ENCODE data around the gene PCGF3.

The PCGF3 gene

DNA sequence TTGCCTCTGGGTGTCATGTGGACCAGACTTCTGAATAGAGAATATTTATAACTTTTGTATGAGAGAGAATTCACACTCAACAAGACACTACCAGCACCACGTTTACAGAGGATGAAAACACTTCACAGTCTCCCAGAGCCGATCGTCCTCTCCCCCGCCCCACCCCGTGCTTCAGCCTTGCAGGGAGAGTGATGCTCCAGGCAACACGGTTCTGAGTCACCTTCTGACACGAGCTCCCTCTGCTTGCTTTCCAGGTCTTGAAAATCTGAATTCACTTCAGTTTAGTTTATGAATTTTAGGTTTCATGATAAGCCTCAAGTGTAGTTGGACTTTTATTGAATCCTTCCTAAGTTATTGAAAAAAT, 60.5 kb downstream of the PCGF3 start:
- ChIA-PET POLR2A (interaction anchor here (0.5 to 1.8 kb wide), 2 partner anchors 15 to 75 kb away, joined by 3 to 8 read pairs; no protein-coding TSS in a partner anchor), CTCF (interaction anchor here (1.0 kb wide), 1 partner anchor 522 kb away, joined by 4 read pairs; no protein-coding TSS in a partner anchor)
- H3K9me3 ChIP-seq (ENCODE audit: control insufficient read depth, insufficient read depth, low read depth, low read length): no peaks in the 10 kb centered on the region
- TF ChIP-seq, protein P1, sequence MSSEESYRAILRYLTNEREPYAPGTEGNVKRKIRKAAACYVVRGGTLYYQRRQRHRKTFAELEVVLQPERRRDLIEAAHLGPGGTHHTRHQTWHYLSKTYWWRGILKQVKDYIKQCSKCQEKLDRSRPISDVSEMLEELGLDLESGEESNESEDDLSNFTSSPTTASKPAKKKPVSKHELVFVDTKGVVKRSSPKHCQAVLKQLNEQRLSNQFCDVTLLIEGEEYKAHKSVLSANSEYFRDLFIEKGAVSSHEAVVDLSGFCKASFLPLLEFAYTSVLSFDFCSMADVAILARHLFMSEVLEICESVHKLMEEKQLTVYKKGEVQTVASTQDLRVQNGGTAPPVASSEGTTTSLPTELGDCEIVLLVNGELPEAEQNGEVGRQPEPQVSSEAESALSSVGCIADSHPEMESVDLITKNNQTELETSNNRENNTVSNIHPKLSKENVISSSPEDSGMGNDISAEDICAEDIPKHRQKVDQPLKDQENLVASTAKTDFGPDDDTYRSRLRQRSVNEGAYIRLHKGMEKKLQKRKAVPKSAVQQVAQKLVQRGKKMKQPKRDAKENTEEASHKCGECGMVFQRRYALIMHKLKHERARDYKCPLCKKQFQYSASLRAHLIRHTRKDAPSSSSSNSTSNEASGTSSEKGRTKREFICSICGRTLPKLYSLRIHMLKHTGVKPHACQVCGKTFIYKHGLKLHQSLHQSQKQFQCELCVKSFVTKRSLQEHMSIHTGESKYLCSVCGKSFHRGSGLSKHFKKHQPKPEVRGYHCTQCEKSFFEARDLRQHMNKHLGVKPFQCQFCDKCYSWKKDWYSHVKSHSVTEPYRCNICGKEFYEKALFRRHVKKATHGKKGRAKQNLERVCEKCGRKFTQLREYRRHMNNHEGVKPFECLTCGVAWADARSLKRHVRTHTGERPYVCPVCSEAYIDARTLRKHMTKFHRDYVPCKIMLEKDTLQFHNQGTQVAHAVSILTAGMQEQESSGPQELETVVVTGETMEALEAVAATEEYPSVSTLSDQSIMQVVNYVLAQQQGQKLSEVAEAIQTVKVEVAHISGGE (tag by site-specific recombination; conservative IDR thresholded peaks at IDR 0.05; ENCODE audit: low read depth): no peak
- TF ChIP-seq PRDM1 (tag by site-specific recombination; IDR thresholded peaks at IDR 0.05): peak; percentile 34; the same call in 1 of the 2 replicates
- H3K4me3 ChIP-seq (ENCODE audit: low read depth, low read length): no peak overlapping the region
- no peaks in the 10 kb centered on the region for H3K4me1 ChIP-seq (ENCODE audit: control insufficient read depth, insufficient read depth, low read length)
- no peak overlapping the region for H3K27ac ChIP-seq (ENCODE audit: extremely low read depth, low read depth, low read length)
- H3K36me3 ChIP-seq (ENCODE audit: control insufficient read depth in 2 of 2, insufficient read depth in 1 of 2, low read length in 2 of 2): peaks cover 0 to 75% of the 10 kb centered on the region in 2 experiments; a peak in 1 of 3 replicates

DNA sequence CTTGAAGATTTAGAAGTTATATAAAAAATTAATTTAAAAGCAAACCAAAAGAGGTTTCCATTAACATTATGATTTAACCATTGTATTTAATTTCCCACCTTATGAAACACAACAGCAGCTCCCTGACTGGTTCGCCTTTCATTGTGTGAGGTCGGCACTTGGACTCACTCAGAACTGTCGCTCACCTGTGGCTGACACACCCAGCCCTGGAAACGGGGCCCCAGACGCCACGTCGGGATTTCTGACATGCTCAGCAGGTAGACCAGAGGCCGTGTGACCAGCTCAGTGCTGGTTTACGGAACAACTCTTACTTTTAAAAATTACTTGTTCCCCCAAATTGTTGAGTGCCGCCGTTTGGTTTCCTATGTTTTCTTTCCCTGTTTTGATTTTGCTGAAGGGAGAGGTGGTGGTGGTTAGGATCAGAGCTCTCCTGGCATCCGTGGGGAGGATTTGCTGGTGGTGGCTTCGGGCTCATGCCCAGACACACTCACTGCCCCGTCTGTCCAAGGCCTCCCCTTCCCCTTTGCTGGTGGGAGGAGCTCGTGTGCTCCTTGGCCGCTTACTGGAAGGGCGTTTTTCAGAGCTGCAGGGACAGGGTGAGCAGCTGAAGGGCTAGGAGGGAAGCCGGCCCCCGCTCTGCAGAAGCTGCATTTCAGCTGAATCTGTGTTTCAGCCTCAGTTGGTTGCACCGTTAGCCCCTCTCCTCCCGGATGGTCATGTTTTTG, 61.1 kb downstream of the PCGF3 start:
- TF ChIP-seq ZNF600 (tag by site-specific recombination; IDR thresholded peaks at IDR 0.05): peak; percentile 35; the same call in 1 of the 2 replicates
- peak; percentile 76; the same call in 1 of the 2 replicates for TF ChIP-seq SCRT1 (tag by site-specific recombination; IDR thresholded peaks at IDR 0.05; ENCODE audit: borderline replicate concordance)
- no peak for TF ChIP-seq KLF9 (tag by site-specific recombination; IDR thresholded peaks at IDR 0.05; ENCODE audit: low read depth)
- TF ChIP-seq GLI2 (tag by site-specific recombination; IDR thresholded peaks at IDR 0.05; ENCODE audit: borderline replicate concordance, low read depth): no peak
- peak; percentile 80 for TF ChIP-seq SCRT2 (tag by site-specific recombination; IDR thresholded peaks at IDR 0.05)
- no peaks in the 10 kb centered on the region for H3K9me3 ChIP-seq (ENCODE audit: control insufficient read depth, insufficient read depth, low read depth, low read length)
- no peak overlapping the region for H3K27ac ChIP-seq (ENCODE audit: extremely low read depth, low read depth, low read length)
- POLR2A ChIA-PET: interaction anchor here (0.5 to 1.8 kb wide), 2 partner anchors 15 to 76 kb away, joined by 3 to 8 read pairs; no protein-coding TSS in a partner anchor
- CTCF ChIA-PET: interaction anchor here (0.7 to 1.1 kb wide), 4 partner anchors 24 to 522 kb away, joined by 3 to 5 read pairs (median 4); no protein-coding TSS in a partner anchor
- peaks cover 0 to 74% of the 10 kb centered on the region in 2 experiments; a peak in 1 of 3 replicates for H3K36me3 ChIP-seq (ENCODE audit: control insufficient read depth in 2 of 2, insufficient read depth in 1 of 2, low read length in 2 of 2)
- no peaks in the 10 kb centered on the region for H3K4me1 ChIP-seq (ENCODE audit: control insufficient read depth, insufficient read depth, low read length)
- H3K4me3 ChIP-seq (ENCODE audit: low read depth, low read length): no peak overlapping the region

DNA sequence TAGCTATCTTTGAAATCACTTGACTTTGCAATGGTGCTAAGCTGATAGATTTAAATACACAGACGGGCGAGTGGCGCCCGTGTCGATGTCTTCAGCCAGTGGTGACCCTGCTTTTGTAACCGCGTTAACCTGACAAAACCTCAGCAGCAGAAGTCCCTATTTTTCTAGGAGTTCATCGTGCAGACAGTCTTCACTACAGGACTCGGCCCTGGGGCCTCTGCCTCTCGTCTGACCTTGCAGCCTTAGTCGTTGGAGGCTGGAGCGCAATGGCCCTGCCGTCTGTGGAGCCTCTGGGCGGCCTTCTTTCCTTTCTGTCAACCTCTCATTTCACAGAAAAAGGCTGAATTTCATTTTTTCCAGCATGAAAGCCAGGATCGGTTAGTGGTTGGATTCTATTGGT, 62.4 kb downstream of the PCGF3 start:
- POLR2A ChIA-PET: no interaction called here
- Histone ChIP-seq H3K4me3 (ENCODE audit: low read depth, low read length) (no peak overlapping the region), H3K27ac (ENCODE audit: extremely low read depth, low read depth, low read length) (no peak overlapping the region), H3K36me3 (ENCODE audit: control insufficient read depth in 2 of 2, insufficient read depth in 1 of 2, low read length in 2 of 2) (peaks cover 0 to 69% of the 10 kb centered on the region in 2 experiments; a peak in 1 of 3 replicates), H3K4me1 (ENCODE audit: control insufficient read depth, insufficient read depth, low read length) (no peaks in the 10 kb centered on the region), H3K9me3 (ENCODE audit: control insufficient read depth, insufficient read depth, low read depth, low read length) (no peaks in the 10 kb centered on the region)
- CTCF ChIA-PET: no interaction called here
- TF ChIP-seq ZNF184 (tag by site-specific recombination; IDR thresholded peaks at IDR 0.05) (no peak), ZNF670 (tag by site-specific recombination; IDR thresholded peaks at IDR 0.05; ENCODE audit: low read depth) (no peak), ZNF10 (tag by site-specific recombination; IDR thresholded peaks at IDR 0.05) (no peak), TRIM28 (IDR thresholded peaks at IDR 0.05; ENCODE audit: borderline replicate concordance, low read length) (no peak), BCL11B (tag by site-specific recombination; IDR thresholded peaks at IDR 0.05; ENCODE audit: low read depth) (no peak), ZNF404 (tag by site-specific recombination; IDR thresholded peaks at IDR 0.05) (no peak)
- TF ChIP-seq, protein P2, sequence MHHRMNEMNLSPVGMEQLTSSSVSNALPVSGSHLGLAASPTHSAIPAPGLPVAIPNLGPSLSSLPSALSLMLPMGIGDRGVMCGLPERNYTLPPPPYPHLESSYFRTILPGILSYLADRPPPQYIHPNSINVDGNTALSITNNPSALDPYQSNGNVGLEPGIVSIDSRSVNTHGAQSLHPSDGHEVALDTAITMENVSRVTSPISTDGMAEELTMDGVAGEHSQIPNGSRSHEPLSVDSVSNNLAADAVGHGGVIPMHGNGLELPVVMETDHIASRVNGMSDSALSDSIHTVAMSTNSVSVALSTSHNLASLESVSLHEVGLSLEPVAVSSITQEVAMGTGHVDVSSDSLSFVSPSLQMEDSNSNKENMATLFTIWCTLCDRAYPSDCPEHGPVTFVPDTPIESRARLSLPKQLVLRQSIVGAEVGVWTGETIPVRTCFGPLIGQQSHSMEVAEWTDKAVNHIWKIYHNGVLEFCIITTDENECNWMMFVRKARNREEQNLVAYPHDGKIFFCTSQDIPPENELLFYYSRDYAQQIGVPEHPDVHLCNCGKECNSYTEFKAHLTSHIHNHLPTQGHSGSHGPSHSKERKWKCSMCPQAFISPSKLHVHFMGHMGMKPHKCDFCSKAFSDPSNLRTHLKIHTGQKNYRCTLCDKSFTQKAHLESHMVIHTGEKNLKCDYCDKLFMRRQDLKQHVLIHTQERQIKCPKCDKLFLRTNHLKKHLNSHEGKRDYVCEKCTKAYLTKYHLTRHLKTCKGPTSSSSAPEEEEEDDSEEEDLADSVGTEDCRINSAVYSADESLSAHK (tag by site-specific recombination; IDR thresholded peaks at IDR 0.05): no peak
